ENCODE data around the gene OLFML1.

OLFML1 gene

GRCh38 chr11:7485186-7486097 lies at the start of gene OLFML1:
OLFML1 (plus strand) TSS chr11:7485506; CDS start chr11:7485876, 370 bp downstream.
- no peaks in the 10 kb centered on the region for H3K9me3 ChIP-seq (ENCODE audit: insufficient read depth, low read length)
- H3K27me3 ChIP-seq (ENCODE audit: low read depth, low read length) = no peaks in the 10 kb centered on the region; the same call in 1 of the 2 replicates
- no peak within 1 kb of the TSS for H3K9ac ChIP-seq (ENCODE audit: low read length)
- H3K4me3 ChIP-seq (ENCODE audit: low read length) = no peak within 1 kb of the TSS
- H3K27ac ChIP-seq (ENCODE audit: low read length) = no peak within 1 kb of the TSS
- no peaks in the 10 kb centered on the region for H3K36me3 ChIP-seq (replicated peaks; ENCODE audit: low read depth, low read length)
- H3K79me2 ChIP-seq (ENCODE audit: low read length) = no peaks in the 10 kb centered on the region
- H2AFZ ChIP-seq (ENCODE audit: low read depth, low read length) = no peak within 1 kb of the TSS
- no peak within 1 kb of the TSS for H3K4me2 ChIP-seq (ENCODE audit: low read length)
- no peaks in the 10 kb centered on the region for H3K4me1 ChIP-seq (ENCODE audit: low read length)
- no peak for TF ChIP-seq CTCF (IDR thresholded peaks at IDR 0.05; ENCODE audit: low read depth, low read length)
- no peak for TF ChIP-seq EZH2phosphoT487 (IDR thresholded peaks at IDR 0.05; ENCODE audit: low read depth)
- H4K20me1 ChIP-seq (ENCODE audit: insufficient read depth, low read length) = no peaks in the 10 kb centered on the region

GRCh38 chr11:7436146-7436545 lies 49.2 kb upstream of the OLFML1 start:
- no peaks in the 10 kb centered on the region for H3K36me3 ChIP-seq (replicated peaks; ENCODE audit: low read depth, low read length)
- peak overlapping the region; percentile 44; the same call in 1 of the 2 replicates for H3K9ac ChIP-seq (ENCODE audit: low read length)
- peak overlapping the region; percentile 99 for H2AFZ ChIP-seq (ENCODE audit: low read depth, low read length)
- H3K27ac ChIP-seq (ENCODE audit: low read length) = peak overlapping the region; percentile 31; the same call in 1 of the 2 replicates
- no peaks in the 10 kb centered on the region for H3K27me3 ChIP-seq (ENCODE audit: low read depth, low read length)
- no peaks in the 10 kb centered on the region for H3K9me3 ChIP-seq (ENCODE audit: insufficient read depth, low read length)
- H3K4me1 ChIP-seq (ENCODE audit: low read length) = peaks cover 13% of the 10 kb centered on the region
- TF ChIP-seq EZH2phosphoT487 (IDR thresholded peaks at IDR 0.05; ENCODE audit: low read depth) (no peak), CTCF (IDR thresholded peaks at IDR 0.05; ENCODE audit: low read depth, low read length) (no peak)
- H4K20me1 ChIP-seq (ENCODE audit: insufficient read depth, low read length) = no peaks in the 10 kb centered on the region
- no peaks in the 10 kb centered on the region for H3K79me2 ChIP-seq (ENCODE audit: low read length)
- H3K4me2 ChIP-seq (ENCODE audit: low read length) = peak overlapping the region; percentile 76
- peak overlapping the region; percentile 63 for H3K4me3 ChIP-seq (ENCODE audit: low read length)

- Histone ChIP-seq H3K4me3 (ENCODE audit: low read length) (peak overlapping the region; percentile 63), H4K20me1 (ENCODE audit: insufficient read depth, low read length) (no peaks in the 10 kb centered on the region), H3K4me2 (ENCODE audit: low read length) (peak overlapping the region; percentile 76), H2AFZ (ENCODE audit: low read depth, low read length) (peak overlapping the region; percentile 99), H3K36me3 (replicated peaks; ENCODE audit: low read depth, low read length) (no peaks in the 10 kb centered on the region), H3K27me3 (ENCODE audit: low read depth, low read length) (no peaks in the 10 kb centered on the region), H3K27ac (ENCODE audit: low read length) (peak overlapping the region; percentile 31), H3K79me2 (ENCODE audit: low read length) (no peaks in the 10 kb centered on the region), H3K9ac (ENCODE audit: low read length) (peak overlapping the region; percentile 44; the same call in 1 of the 2 replicates), H3K9me3 (ENCODE audit: insufficient read depth, low read length) (no peaks in the 10 kb centered on the region), H3K4me1 (ENCODE audit: low read length) (peaks cover 13% of the 10 kb centered on the region)
- TF ChIP-seq EZH2phosphoT487 (IDR thresholded peaks at IDR 0.05; ENCODE audit: low read depth) = no peak
- no peak for TF ChIP-seq CTCF (IDR thresholded peaks at IDR 0.05; ENCODE audit: low read depth, low read length)
Measured at GRCh38 chr11:7436657-7437056, 48.6 kb upstream of the OLFML1 start.

- peaks cover 13% of the 10 kb centered on the region for H3K4me1 ChIP-seq (ENCODE audit: low read length)
- TF ChIP-seq CTCF (IDR thresholded peaks at IDR 0.05; ENCODE audit: low read depth, low read length) = no peak
- no peak for TF ChIP-seq EZH2phosphoT487 (IDR thresholded peaks at IDR 0.05; ENCODE audit: low read depth)
- no peak overlapping the region for H3K9ac ChIP-seq (ENCODE audit: low read length)
- H4K20me1 ChIP-seq (ENCODE audit: insufficient read depth, low read length) = no peaks in the 10 kb centered on the region
- H3K4me3 ChIP-seq (ENCODE audit: low read length) = no peak overlapping the region
- no peak overlapping the region for H3K4me2 ChIP-seq (ENCODE audit: low read length)
- H3K27me3 ChIP-seq (ENCODE audit: low read depth, low read length) = no peaks in the 10 kb centered on the region
- no peaks in the 10 kb centered on the region for H3K9me3 ChIP-seq (ENCODE audit: insufficient read depth, low read length)
- no peaks in the 10 kb centered on the region for H3K36me3 ChIP-seq (replicated peaks; ENCODE audit: low read depth, low read length)
- no peak overlapping the region for H2AFZ ChIP-seq (ENCODE audit: low read depth, low read length)
- H3K27ac ChIP-seq (ENCODE audit: low read length) = no peak overlapping the region
- no peaks in the 10 kb centered on the region for H3K79me2 ChIP-seq (ENCODE audit: low read length)
Measured at GRCh38 chr11:7437696-7438095, 47.6 kb upstream of the OLFML1 start.

Data from OCI-LY3 (cell line).